HG02798 (cell line): Measurements from ENCODE around the gene C21orf58.
A peak's percentile ranks its signal among the peaks of the same experiment; 100 is the strongest.
"Not testable (repeated sequence)": the region's sequence is repeated elsewhere in the genome, so short reads cannot be mapped to it uniquely, and the experiment has no call there.

Experiments
- ATAC-seq: cut with Tn5 transposase; IDR thresholded peaks from one replicate; pipeline ENCODE4 v1.9.1; 2021; ENCODE audit warnings: mild to moderate bottlenecking; ENCODE audit not compliant: unreplicated experiment, poor library complexity

The C21orf58 gene

DNA sequence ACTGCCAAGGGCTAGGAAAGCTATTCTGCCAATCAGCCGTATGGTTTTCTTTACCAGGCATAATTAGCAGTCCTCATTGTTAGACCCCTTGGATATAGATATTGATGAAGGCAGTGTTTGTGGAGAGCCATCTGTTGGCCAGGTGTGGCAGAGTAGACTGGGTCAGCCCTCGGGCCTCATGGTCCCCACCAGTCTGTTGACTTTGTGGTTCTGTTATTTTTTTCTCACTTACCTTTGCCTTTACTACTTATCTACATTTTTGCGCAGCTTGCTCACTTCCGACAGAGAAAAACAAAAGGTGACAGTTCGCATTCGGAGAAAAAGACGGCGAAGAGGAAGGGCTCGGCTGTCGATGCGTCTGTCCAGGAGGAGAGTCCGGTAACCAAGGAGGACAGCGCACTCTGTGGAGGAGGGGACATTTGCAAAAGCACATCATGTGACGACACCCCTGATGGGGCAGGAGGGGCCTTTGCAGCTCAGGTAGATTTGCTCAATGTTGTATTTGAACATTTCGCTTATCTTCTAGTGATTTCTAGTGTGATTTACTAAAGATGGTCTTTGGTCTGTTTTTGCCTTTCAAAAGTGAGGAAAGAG is 2.5 kb upstream of the C21orf58 start:
- no peak for ATAC-seq

DNA sequence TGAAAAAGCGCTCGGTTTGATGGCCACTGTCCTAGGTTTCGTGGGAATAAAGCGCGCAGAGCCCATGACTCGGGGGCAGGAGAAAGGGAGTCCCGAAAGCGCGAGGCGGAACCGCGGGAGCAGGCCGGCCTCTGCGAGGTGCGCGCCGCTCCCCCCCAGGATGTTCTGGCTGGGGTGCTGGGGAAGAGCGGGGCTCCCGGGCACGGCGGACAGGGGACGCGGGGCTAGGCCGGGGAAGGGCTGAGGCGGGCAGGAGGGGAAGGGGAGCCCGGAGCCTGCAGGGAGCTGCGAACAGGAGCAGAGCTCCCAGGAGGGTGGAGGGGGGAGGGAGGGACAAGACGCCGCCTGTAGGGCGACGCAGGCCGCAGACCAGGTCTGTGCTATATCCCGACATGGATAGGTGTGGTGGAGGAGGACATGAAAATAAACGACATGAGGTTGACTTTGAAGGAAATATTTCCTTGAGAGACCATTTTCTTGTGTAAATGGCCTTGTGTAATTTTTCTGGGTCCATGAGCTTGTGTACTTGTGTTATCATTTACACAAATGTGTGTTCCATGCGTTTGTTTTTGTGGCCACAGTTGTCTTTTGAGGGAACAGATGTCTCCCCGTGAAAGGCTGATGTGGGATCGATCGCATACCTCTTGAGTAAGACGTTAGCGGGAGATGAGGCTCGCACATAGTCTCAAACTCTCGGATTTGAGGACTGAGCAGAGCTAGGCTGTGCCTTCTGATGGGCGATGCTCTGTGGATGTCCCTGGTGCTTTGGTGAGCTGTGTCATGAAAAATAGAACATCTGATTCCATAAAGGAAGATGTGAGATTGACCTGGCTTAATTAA is 1.6 kb upstream of the C21orf58 start:
- no peak for ATAC-seq

DNA sequence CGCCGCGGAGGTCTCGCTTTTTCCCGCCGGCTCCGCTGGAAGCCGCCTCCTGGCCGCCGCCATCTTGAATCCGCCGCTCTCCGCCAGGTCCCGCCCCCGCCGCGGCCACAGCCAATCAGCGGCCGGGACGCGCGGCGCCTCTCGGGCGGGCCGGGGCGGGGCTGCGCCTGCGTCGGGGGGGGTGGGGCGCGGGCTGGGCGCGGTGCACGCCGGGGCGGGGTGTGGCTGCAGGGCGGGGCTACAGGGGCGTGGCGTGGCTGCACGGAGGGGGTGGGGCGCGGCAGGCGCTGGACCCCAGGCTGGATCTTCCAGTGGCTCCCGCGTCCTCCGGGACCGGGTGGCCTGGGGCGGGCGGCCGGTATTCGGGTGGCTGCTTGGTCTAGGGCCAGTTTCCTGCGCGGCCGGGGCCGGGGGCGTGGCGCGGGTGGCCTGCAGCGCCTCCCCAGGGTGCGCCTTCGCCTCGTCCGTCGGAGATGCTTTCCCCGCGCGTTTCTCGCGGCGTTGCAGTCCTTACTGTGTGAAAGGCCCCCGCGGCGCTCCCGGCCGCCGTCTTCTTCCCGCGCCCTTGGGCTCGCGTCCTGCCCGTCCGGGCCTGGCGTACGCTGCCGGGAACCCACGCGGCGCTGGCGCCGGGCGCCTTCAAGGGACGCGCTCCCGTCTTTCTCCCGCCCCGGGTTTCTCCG is 861 bp upstream of the C21orf58 start:
- ATAC-seq, result peak; percentile 62

DNA sequence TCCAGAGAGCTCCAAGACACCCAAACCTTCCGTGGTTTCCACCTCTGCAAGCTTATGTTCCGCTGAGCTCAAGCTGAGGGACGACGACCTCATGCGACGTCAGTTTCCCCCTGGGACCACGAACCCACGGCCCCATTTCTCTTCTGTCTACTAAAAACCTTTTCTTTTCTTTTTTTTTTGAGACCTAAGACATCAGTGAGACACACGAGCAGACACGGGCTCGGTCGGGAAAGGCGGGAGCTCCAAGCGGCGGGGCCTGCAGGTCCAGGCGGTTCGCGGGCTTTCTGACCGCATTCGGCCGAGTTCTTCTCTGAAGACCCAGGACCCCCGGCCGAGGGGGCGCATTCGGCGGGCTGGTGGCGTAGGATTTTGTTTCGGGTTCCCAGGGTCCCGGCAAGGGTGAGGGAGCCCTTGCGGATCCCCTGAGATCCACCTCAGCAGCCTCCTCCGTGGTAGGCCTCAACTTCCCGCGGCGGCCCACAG is 402 bp downstream of the C21orf58 start:
- no peak for ATAC-seq

DNA sequence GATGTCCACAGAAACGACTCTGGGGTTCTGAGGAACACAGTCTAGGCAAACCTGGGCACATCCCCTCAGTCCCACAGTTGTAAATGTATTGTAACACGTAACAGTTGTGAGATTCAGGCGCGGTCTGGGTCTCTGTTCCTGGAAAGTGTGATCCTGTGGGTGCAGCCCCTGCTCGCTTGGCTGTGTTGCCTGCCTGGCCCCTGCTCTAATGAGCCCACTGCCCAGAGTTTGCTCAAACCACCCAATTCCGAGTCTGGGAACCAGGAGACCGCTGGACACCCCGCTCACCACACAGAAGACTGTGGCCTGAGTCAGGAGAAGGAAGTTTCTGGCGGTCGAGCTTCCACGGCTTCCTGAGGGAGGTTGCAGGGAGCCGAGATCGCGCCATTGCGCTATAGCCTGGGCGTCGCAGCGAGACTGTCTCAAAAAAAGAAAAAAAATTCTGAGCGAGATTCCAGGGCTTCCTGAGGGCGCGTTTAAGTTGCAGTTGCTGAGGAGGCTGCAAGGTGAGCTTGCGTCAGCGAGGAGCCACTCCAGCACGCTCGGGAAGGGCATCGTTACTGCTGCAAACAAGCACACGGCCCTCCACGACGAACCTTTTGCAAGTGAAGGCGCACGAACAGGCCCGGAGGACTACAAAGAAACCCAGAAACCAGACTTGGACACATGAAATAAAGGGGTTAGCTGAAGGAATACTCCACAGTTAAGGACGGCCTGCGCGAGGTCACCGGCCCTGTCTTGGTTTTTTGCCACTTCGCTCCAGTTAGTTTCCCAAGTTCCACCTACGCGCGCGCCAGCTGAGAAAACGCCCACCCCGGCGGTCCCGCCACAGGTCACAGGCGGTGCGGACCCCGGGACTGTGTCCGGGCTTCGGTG is 1.1 kb downstream of the C21orf58 start:
- ATAC-seq, result no peak

DNA sequence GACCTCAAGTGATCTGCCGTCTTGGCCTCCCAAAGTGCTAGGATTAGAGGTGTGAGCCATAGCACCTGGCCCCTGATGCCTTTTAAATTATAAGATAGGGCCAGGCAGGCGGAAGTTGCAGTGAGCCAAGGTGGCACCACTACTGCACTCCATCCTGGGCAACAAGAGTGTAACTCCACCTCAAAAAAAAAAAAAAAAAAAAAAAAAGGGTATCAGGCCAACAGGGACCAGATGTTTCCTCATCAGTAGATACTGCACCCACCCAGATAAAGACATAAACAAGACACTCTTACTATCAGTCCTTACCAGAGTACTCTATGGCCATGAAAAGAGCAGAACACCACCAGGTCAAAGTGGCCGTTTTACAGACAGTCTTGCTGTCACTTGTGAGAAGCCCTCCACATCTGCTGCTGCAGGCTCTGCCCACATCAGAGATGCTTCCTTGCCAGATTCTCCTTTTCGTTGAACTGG is 3.3 kb downstream of the C21orf58 start:
- ATAC-seq, result no peak

DNA sequence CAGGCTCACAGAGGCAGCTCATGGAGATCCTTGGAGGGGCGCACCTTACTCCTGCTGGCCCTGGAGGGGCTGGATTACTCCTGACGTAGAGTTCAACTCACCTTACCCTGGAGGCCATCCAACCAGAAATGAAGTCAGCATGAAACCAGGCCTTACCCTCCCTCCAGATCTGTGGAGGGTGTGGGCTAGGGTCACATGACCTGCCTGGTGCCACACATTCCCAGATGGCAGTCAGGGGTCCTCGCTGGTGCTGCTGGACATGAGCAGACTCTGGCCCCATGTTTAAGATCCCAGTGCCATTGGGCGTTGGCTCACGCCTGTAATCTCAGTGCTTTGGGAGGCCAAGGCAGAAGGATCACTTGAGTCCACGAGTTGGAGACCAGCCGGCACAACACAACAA is 4.5 kb downstream of the C21orf58 start:
- ATAC-seq, result no peak

DNA sequence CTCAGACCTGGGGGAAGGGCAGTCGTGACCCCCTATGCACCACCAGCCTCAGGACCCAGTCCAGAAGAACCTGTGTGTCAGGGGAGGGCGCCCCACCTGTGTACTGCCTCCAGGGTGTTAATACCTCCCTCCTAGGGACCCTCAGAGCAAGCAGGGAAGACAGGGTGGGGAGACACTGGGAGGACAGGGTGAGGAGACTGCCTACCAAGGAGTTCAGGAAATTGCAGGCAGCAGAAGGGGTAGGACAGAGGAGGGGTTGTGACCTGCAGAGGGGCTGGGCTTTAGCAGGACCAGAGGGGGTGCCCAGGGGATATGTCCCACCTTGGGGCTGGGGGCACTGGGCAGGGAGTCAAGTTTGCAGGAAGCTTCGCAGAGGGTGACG is 5.2 kb downstream of the C21orf58 start:
- ATAC-seq, result no peak

DNA sequence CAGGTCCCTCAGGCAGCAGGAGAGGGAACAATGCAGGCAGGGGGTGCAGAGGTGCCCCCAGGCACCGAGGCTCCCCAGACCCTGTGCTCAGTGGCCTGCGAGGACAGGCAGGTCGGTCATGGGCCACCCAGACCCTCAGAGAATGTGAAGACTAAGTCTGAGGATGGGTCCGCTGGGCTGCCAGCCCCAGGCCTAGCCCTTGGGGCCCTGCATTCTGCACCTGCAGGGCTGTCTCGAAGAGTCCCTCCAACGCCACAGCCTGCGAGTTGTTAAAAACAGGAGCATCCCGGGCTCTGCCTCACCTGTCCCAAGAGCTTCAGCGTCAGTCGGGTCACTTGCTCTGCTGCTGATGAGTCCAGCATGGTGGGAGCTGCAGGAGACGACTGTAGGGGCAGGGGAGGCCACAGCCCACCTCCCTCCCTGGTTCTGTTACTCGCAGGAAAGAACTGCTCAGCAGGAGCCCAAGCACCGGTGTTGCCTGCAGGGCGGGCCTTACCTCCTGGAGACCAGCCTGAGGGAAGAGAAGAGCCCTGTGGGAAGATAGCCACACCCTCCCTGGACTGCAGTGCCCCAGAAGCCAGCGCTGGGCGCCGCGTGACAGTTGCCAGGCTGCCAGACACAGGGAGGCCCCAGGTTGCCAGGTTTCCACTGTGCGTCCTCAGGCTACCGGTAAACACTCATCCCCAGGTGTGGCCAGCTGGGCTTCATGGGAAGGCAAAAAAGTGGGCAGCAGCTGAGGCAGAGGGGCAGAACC is 5.8 kb downstream of the C21orf58 start:
- no peak for ATAC-seq

DNA sequence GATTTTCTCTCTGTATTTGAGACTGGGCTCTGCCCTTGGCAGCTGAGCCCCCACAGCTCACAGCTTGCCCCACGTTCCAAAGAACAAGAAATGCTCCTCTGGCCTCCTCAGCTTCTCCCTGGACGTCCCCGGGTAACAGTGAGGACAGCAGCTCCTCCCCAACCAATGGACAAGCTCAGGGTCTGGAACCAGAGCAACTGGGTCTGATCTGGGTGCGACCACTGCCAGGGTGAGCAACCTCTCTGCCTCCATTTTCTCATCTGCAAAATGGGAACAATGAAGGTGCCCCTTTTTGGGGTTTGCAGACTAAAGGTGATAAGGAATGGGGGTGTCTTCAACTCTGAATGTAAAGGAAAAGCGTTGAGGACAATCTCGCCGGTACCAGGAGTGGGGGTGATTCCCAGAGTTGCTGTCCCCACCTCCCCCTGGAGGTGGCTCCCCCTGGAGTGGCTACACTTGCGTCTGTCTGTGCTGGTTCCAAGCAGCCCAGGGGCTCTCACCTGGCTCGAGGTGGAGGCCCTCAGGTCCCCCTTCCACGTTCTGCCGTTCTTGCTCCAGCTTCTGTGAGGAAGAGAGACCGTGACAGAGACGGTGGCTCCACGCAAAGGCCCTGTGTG is 6.9 kb downstream of the C21orf58 start:
- ATAC-seq, result no peak

DNA sequence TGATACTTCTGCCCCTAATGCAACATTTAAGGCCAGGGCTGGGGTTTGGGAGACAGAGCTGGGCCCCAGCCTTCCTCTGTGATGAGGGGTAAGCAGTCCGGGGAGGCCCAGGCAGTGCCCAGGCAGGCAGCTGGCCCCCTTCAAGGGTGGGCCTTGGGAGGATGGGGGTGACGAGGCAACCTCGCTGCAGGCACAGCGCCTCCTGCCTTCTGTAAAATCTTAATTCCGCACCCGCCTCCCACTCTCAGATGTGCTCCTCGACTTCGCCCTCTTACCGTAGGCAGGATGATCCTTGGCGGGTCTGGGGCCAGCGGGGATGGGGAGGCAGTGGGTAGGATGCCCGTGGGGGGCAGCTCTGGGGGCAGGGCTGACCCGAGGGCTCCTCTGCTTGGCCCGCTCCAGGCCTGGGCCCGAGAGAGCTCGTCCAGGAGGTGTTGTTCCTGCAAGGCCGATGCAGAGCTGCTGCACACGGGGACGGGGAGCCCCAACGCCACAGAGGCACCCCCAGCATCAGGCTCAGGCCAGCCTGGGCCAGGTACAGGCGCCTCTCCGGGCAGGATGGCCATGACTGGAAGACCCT is 9.1 kb downstream of the C21orf58 start:
- ATAC-seq, result no peak

DNA sequence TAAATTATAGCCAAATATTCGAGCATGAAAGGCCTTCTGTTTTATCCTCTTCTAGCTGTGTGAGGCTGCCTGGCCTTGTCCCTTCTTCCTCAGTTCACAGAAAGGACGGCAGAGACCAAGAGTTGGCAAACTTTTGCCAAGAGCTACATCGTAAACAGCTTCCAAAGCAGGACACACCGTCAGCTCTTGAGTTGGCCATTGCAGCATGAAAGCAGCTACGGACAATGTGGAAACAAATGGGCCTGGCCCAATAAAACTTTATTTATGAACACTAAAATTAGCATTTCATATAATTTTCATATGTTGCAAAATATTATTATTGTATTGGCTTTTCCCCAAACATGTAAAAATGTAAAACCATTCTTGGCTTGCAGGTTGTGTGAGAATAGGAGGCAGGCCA is 10.7 kb downstream of the C21orf58 start:
- no peak for ATAC-seq

DNA sequence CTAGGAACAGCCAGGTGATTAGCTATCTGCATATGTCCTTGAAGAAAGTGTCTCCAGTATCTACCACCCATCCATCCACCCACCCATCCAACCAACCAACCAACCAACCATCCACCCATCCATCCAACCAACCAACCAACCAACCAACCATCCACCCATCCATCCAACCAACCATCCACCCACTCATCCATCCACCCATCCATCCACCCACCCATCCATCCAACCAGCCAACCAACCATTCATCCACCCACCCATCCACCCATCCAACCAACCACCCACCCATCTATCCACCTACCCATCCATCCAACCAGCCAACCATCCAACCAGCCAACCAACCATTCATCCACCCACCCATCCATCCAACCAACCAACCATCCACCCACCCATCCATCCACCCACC is 12.1 kb downstream of the C21orf58 start:
- ATAC-seq, result no peak

DNA sequence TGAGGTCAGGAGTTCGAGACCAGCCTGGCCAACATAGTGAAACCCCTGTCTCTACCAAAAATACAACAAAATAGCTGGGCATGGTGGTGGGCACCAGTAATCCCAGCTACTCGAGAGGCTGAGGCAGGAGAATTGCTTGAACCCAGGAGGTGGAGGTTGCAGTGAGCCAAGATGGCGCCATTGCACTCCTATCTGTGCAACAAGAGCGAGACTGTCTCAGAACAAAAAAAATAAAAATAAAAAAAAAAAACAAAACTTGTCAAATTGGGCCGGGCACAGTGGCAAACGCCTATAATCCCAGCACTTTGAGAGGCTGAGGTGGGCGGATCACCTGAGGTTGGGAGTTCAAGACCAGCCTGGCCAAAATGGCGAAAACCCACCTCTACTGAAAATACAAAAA is 13.4 kb downstream of the C21orf58 start:
- ATAC-seq, result not testable (repeated sequence)

DNA sequence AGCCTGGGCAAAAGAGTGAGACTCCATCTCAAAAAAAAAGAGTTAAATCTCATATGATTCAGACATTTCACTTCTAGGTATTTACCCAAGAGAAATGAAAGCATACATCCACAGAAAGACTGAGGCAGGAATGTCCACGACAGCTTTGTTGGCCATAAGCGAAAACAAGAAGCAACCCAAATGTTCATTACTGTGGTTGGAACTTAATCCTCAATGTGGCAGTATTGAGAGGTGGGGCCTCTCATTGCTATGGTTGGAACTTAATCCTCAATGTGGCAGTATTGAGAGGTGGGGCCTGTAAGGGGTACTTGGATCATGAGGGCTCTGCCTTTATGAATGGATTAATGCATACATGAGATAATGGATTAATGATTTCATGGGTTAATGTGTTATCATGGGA is 15.2 kb downstream of the C21orf58 start:
- no peak for ATAC-seq

DNA sequence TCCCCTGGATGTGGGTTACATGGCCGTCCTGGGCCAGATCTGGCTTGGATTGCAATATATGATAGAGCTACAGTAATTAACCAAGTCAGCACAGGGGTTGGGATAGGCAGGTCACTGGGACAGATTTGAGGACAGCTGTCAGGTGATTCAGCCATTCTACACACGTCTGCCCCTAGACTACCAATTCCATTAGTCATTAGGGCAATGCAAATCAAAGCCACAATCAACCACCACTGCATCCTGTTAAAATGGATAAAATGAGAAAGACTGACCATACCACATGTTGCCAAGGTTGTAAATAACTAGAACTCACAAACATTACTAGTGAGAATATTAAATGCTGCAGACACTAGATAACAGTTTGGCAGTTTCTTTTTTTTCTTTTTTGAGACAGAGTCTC is 16.0 kb downstream of the C21orf58 start:
- no peak for ATAC-seq

DNA sequence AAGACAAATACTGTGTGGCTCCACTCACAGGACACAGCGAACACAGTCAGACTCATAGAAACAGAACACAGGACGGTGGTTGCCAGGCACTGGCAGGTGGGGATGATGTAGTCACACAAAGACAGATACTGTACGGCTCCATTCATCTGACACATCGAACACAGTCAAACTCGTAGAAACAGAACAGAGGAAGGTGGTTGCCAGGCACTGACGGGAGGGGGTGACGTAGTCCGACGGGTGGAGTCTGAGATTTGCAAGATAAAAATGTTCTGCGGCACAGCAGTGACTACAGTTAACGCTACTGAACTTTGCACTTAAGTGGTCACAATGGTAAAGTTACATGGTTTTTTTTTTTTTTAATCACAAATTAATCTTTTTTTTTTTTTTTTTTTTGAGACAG is 18.7 kb downstream of the C21orf58 start:
- ATAC-seq, result no peak

DNA sequence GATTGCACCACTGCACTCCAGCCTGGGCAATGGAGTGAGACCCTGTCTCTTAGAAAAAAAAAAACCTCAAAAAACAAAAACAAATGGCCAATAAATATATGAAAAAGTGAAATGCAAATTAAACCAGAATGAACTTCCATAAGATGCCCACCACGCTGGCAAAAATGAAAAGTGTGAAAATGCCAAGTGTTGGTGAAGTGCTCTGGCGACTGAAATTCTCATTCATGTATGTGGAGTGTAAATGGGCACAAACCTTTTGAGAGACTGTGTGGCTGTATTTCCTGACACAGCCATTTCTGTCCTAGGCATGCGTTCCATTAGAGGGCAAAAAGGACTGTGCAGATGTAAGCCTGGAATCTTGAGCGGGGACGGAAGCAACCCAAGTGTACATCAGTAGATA is 19.2 kb downstream of the C21orf58 start:
- ATAC-seq, result no peak

DNA sequence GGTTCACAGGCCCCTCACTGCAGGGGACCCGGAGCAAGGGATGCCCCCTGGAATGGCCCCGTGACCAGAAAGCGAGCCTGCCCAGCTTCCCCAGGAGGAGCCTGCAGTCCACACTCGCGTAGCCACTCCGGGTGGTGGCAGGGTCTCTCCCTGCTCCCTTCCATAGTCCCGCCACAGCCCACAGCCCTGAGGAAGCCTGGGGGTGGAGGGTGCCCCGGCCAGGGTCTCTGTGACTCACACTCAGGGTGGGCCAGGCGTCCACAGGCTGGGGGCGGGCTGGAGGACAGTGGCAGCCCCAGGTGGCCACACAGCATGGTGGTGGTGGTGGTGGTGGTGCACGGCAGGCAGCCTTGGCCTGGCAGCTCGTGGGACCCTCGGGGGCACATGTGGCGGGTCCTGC is 21.9 kb downstream of the C21orf58 start:
- no peak for ATAC-seq
